Activated T-cell treated with anti-CD3 and anti-CD28 coated beads, Interleukin-2, amount 50 U/mL, for 72 hours (primary cell): ENCODE data around the gene PJA2. TPM values are rescaled to one million over a fixed set of nuclear protein-coding genes. Genes with fewer than 3 reads are reported as not detected.
"Not testable (repeated sequence)": the region's sequence is repeated elsewhere in the genome, so short reads cannot be mapped to it uniquely, and the experiment has no call there.

ENCODE experiments used
- ATAC-seq, 2 donors: fragments of 150-1000 bp; cut with Tn5 transposase; replicated peaks in 1 of 2; 2 replicates each; pipeline ENCODE4 v1.10.0; 2021; ENCODE audit warnings: moderate library complexity in 2 of 2, mild to moderate bottlenecking in 1 of 2
- DNase-seq, 2 donors: peaks; one replicate each; pipeline ENCODE4 v3.0.0; 2021 to 2022; ENCODE audit warnings: mixed read lengths in 1 of 2
- H3K27ac Mint-ChIP-seq: one replicate; pipeline ENCODE4 v1.8.0; 2022; ENCODE audit warnings: mild to moderate bottlenecking, moderate library complexity, mixed read lengths
- H3K27me3 Mint-ChIP-seq: one replicate; pipeline ENCODE4 v1.8.0; 2022; ENCODE audit warnings: low read depth, mixed read lengths
- H3K36me3 Mint-ChIP-seq, 2 donors: one replicate each; pipeline ENCODE4 v1.8.0; 2022; ENCODE audit warnings: mixed read lengths in 2 of 2, mild to moderate bottlenecking in 1 of 2; ENCODE audit not compliant: insufficient read depth in 2 of 2
- H3K4me1 Mint-ChIP-seq: one replicate; pipeline ENCODE4 v1.8.0; 2022; ENCODE audit warnings: low read depth, mixed read lengths
- H3K4me3 Mint-ChIP-seq, 2 donors: one replicate each; pipeline ENCODE4 v1.8.0; 2022; ENCODE audit warnings: mild to moderate bottlenecking in 2 of 2, mixed read lengths in 2 of 2, moderate library complexity in 2 of 2
- H3K9me3 Mint-ChIP-seq, 2 donors: one replicate each; pipeline ENCODE4 v1.8.0; 2022; ENCODE audit warnings: mixed read lengths in 2 of 2
- total RNA-seq, 2 donors: library from RNA; stranded (reverse); gene quantifications; one replicate each; pipeline ENCODE4 v1.2.3, GENCODE V29; 2022

The PJA2 gene
- total RNA-seq, 2 donors from 2014 or later = 62.5 to 66.2 TPM

- ATAC-seq = no peak
- Mint-ChIP-seq H3K4me1 (no peaks in the 10 kb centered on the region), H3K36me3 (no peaks in the 10 kb centered on the region), H3K4me3 (no peak overlapping the region), H3K27ac (no peak overlapping the region), H3K9me3 (no peaks in the 10 kb centered on the region), H3K27me3 (no peaks in the 10 kb centered on the region)
- no peak for DNase-seq
Observed at GRCh38 chr5:109309326-109310063, 100.3 kb downstream of the PJA2 start.

GRCh38 chr5:109307951-109308350 lies 101.8 kb downstream of the PJA2 start:
- Mint-ChIP-seq H3K4me1 (no peaks in the 10 kb centered on the region), H3K27ac (no peak overlapping the region)

DNA sequence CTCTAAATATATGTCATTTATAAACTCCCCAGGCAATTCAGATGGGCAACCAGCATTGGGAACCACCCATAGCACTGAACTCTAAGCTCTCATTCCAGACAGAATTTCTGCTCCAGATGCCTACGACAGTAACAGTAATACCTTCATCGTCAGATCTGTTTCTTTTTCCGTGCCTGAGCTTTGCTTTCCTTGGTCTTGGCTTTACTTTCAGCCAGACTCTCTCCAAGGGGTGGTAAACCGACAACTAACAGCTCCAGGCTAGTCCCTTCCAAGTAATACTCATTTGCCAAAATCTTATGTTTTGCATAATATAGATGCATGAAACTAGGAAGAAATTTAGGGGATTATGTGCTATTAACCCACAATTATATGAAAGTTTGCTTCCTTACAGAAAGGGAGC lies 102.3 kb downstream of the PJA2 start:
- Mint-ChIP-seq H3K4me3 (no peak overlapping the region), H3K9me3 (no peaks in the 10 kb centered on the region), H3K4me1 (no peaks in the 10 kb centered on the region), H3K27me3 (no peaks in the 10 kb centered on the region), H3K36me3 (no peaks in the 10 kb centered on the region), H3K27ac (no peak overlapping the region)
- DNase-seq (no peak), ATAC-seq (no peak)

More at GRCh38 chr5:109307951-109308350, 101.8 kb downstream of the PJA2 start:
- H3K36me3 Mint-ChIP-seq = no peaks in the 10 kb centered on the region
- H3K9me3 Mint-ChIP-seq = no peaks in the 10 kb centered on the region
- H3K4me3 Mint-ChIP-seq = no peak overlapping the region
- DNase-seq (no peak), ATAC-seq (no peak)
- H3K27me3 Mint-ChIP-seq = no peaks in the 10 kb centered on the region

DNA sequence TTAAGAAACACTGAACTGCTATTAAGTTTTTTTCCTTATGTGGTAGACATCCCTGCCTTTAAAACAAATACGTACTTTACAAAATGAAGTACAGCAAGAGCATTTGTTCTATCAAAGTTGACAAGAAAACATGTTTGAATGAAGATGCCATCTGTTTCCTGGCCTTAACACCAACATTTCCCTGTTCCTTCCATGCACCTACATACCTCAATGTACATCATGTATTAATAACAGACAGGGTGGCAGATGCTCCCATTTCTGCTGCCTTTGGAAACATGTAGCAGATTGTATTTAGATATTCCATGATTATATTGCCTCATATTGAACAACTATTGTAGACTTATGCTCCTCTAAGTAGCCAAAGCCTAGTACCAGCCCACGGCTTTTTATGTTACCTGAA lies 104.4 kb downstream of the PJA2 start:
- H3K27me3 Mint-ChIP-seq = no peaks in the 10 kb centered on the region
- no peak for DNase-seq
- ATAC-seq = no peak
- H3K36me3 Mint-ChIP-seq = no peaks in the 10 kb centered on the region
- H3K27ac Mint-ChIP-seq = no peak overlapping the region
- no peak overlapping the region for H3K4me3 Mint-ChIP-seq
- no peaks in the 10 kb centered on the region for H3K4me1 Mint-ChIP-seq
- H3K9me3 Mint-ChIP-seq = no peaks in the 10 kb centered on the region

- no peaks in the 10 kb centered on the region for H3K27me3 Mint-ChIP-seq
- ATAC-seq (no peak), DNase-seq (no peak)
- H3K27ac Mint-ChIP-seq = no peak overlapping the region
- H3K9me3 Mint-ChIP-seq = no peaks in the 10 kb centered on the region
- H3K36me3 Mint-ChIP-seq = no peaks in the 10 kb centered on the region
- H3K4me3 Mint-ChIP-seq = no peak overlapping the region
- H3K4me1 Mint-ChIP-seq = no peaks in the 10 kb centered on the region
Observed at GRCh38 chr5:109304309-109304708, 105.5 kb downstream of the PJA2 start.

- H3K9me3 Mint-ChIP-seq = no peaks in the 10 kb centered on the region
- H3K27me3 Mint-ChIP-seq = no peaks in the 10 kb centered on the region
- H3K4me3 Mint-ChIP-seq = no peak overlapping the region
- ATAC-seq = no peak
- DNase-seq = no peak
- H3K4me1 Mint-ChIP-seq = no peaks in the 10 kb centered on the region
- no peak overlapping the region for H3K27ac Mint-ChIP-seq
- H3K36me3 Mint-ChIP-seq = no peaks in the 10 kb centered on the region
Observed at GRCh38 chr5:109300367-109300766, 109.4 kb downstream of the PJA2 start.

DNA sequence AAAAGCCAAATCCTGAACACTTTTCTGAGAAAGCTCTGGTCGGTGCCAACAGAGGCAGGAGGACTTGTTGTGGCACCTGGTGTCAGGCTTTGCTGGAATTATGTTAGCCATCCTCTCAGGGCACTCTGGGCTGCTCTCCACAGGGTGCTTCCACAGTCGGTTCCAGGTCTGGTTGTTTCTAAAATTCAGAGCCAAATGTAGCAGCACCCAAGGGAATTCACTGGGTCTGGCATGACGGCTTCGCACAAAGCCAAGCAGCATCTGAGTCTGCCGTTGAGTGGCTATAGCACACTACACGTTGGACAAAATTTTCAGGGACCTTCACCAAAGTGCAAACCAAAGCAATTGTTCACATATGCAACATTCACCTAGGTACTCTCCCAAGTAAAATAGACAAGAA lies 110.2 kb downstream of the PJA2 start:
- no peak overlapping the region for H3K27ac Mint-ChIP-seq
- ATAC-seq = no peak
- H3K4me1 Mint-ChIP-seq = no peaks in the 10 kb centered on the region
- no peak overlapping the region for H3K4me3 Mint-ChIP-seq
- DNase-seq = no peak
- H3K36me3 Mint-ChIP-seq = peaks cover 0 to 3% of the 10 kb centered on the region in 2 donors
- H3K27me3 Mint-ChIP-seq = no peaks in the 10 kb centered on the region
- peaks cover 1 to 4% of the 10 kb centered on the region in 2 donors for H3K9me3 Mint-ChIP-seq

GRCh38 chr5:109298794-109299193 lies 111.0 kb downstream of the PJA2 start:
- Mint-ChIP-seq H3K4me1 (no peaks in the 10 kb centered on the region), H3K27ac (no peak overlapping the region), H3K27me3 (no peaks in the 10 kb centered on the region), H3K36me3 (peaks cover 0 to 5% of the 10 kb centered on the region in 2 donors), H3K9me3 (peaks cover 1 to 7% of the 10 kb centered on the region in 2 donors), H3K4me3 (no peak overlapping the region)
- DNase-seq (no peak), ATAC-seq (no peak)

- Mint-ChIP-seq H3K27ac (no peak overlapping the region), H3K4me1 (no peaks in the 10 kb centered on the region), H3K9me3 (peaks cover 3 to 7% of the 10 kb centered on the region in 2 donors), H3K36me3 (peaks cover 0 to 8% of the 10 kb centered on the region in 2 donors), H3K27me3 (no peaks in the 10 kb centered on the region), H3K4me3 (no peak overlapping the region)
- DNase-seq (no peak), ATAC-seq (no peak)
Observed at GRCh38 chr5:109297900-109298299, 111.9 kb downstream of the PJA2 start.

GRCh38 chr5:109291090-109291489 lies 118.7 kb downstream of the PJA2 start:
- H3K4me3 Mint-ChIP-seq = no peak overlapping the region
- DNase-seq (no peak), ATAC-seq (no peak)
- H3K27me3 Mint-ChIP-seq = no peaks in the 10 kb centered on the region
- H3K27ac Mint-ChIP-seq = no peak overlapping the region
- H3K9me3 Mint-ChIP-seq = peaks cover 10 to 13% of the 10 kb centered on the region in 2 donors
- H3K36me3 Mint-ChIP-seq = peaks cover 5 to 19% of the 10 kb centered on the region in 2 donors
- H3K4me1 Mint-ChIP-seq = no peaks in the 10 kb centered on the region

- H3K27ac Mint-ChIP-seq = no peak overlapping the region
- H3K4me1 Mint-ChIP-seq = no peaks in the 10 kb centered on the region
- peaks cover 14 to 22% of the 10 kb centered on the region in 2 donors for H3K36me3 Mint-ChIP-seq
- DNase-seq (no peak), ATAC-seq (no peak)
- no peak overlapping the region for H3K4me3 Mint-ChIP-seq
- H3K9me3 Mint-ChIP-seq = peaks cover 17 to 18% of the 10 kb centered on the region in 2 donors
- H3K27me3 Mint-ChIP-seq = no peaks in the 10 kb centered on the region
Observed at GRCh38 chr5:109290231-109290630, 119.5 kb downstream of the PJA2 start.

DNA sequence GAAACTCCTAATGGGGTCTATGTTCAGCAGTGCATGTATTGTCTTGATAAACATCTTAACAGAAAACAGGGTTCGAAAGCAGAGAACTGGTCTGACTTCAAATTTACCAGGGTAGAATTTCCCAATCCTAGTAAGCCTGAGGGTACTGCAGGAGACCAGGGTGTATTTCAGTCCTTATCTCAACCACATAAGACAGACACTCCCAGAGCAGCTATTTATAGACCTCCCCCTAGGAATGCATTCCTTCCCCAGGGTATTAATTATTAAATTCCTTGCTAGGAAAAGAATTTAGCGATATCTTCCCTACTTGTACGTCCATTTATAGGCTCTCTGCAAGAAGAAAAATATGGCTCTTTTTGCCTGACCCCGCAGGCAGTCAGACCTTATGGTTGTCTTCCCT lies 123.1 kb downstream of the PJA2 start:
- H3K27ac Mint-ChIP-seq, ATAC-seq, DNase-seq, H3K27me3 Mint-ChIP-seq, H3K4me1 Mint-ChIP-seq, H3K4me3 Mint-ChIP-seq: not testable (repeated sequence)
- peaks cover 18 to 19% of the 10 kb centered on the region in 2 donors for H3K36me3 Mint-ChIP-seq
- H3K9me3 Mint-ChIP-seq = peaks cover 14 to 17% of the 10 kb centered on the region in 2 donors
